Neural cell (in vitro differentiated cells): ENCODE data around the gene SDC4. TPM values are rescaled to one million over a fixed set of nuclear protein-coding genes. Genes with fewer than 3 reads are reported as not detected.

Experiments
- H2AFZ ChIP-seq: fragments of 200-600, 300-800 bp; sonication (generic), shearing (Covaris generic); 2 replicates; pipeline ENCODE4 v1.6.0; 2014; ENCODE audit warnings: low read depth, mild to moderate bottlenecking, antibody characterized with exemption, low read length, moderate library complexity
- H3F3A ChIP-seq: fragments of 200-600 bp; shearing (Covaris generic); 2 replicates; pipeline ENCODE4 v1.6.1; 2016; ENCODE audit warnings: mild to moderate bottlenecking, moderate library complexity, mixed read lengths, antibody characterized with exemption, low read length; ENCODE audit not compliant: insufficient read depth, poor library complexity, severe bottlenecking
- H3K27ac ChIP-seq: fragments of 200-600, 300-800 bp; sonication (generic), shearing (Covaris generic); 2 replicates; pipeline ENCODE4 v1.5.1; 2014; ENCODE audit warnings: mild to moderate bottlenecking, low read length, moderate library complexity
- H3K27me3 ChIP-seq: fragments of 300-800, 200-600 bp; sonication (generic), shearing (Covaris generic); 2 replicates; pipeline ENCODE4 v1.6.0; 2014; ENCODE audit warnings: mild to moderate bottlenecking, low read depth, low read length, moderate library complexity; ENCODE audit not compliant: insufficient read depth
- H3K36me3 ChIP-seq: fragments of 300-800, 200-600 bp; sonication (generic), shearing (Covaris generic); 2 replicates; pipeline ENCODE4 v1.5.1; 2014; ENCODE audit warnings: mild to moderate bottlenecking, antibody characterized with exemption, low read length, moderate library complexity; ENCODE audit not compliant: insufficient read depth
- H3K4me2 ChIP-seq: fragments of 300-800, 200-600 bp; sonication (generic), shearing (Covaris generic); 2 replicates; pipeline ENCODE4 v1.6.0; 2014; ENCODE audit warnings: mild to moderate bottlenecking, low read length
- H3K4me3 ChIP-seq: fragments of 300-800, 200-600 bp; sonication (generic), shearing (Covaris generic); 2 replicates; pipeline ENCODE4 v1.5.1; 2014; ENCODE audit warnings: mild to moderate bottlenecking, low read length, moderate library complexity
- H3K79me2 ChIP-seq: fragments of 200-600 bp; shearing (Covaris generic); replicated peaks from 2 replicates; pipeline ENCODE4 v1.6.0; 2014; ENCODE audit warnings: mild to moderate bottlenecking, low read length, moderate library complexity; ENCODE audit not compliant: insufficient read depth
- H3K9ac ChIP-seq: fragments of 300-800, 200-600 bp; sonication (generic), shearing (Covaris generic); 2 replicates; pipeline ENCODE4 v1.6.1; 2016; ENCODE audit warnings: mild to moderate bottlenecking, low read length, mixed read lengths
- H3K9me2 ChIP-seq: fragments of 200-600 bp; shearing (Covaris generic); 2 replicates; pipeline ENCODE4 v1.6.1; 2016; ENCODE audit warnings: mild to moderate bottlenecking, low read length, mixed read lengths; ENCODE audit not compliant: insufficient read depth
- H3K9me3 ChIP-seq: fragments of 200-600, 300-800 bp; sonication (generic), shearing (Covaris generic); 2 replicates; pipeline ENCODE4 v1.6.1; 2016; ENCODE audit warnings: mild to moderate bottlenecking, mixed run types, low read length, moderate library complexity, mixed read lengths
- H4K20me1 ChIP-seq: fragments of 200-600 bp; shearing (Covaris generic); 2 replicates; pipeline ENCODE4 v1.6.1; 2016; ENCODE audit warnings: mild to moderate bottlenecking, mixed run types; ENCODE audit not compliant: insufficient read depth
- CTCF ChIP-seq: fragments of 450-650 bp; IDR thresholded peaks from 2 replicates; pipeline ENCODE4 v1.5.1; 2014; ENCODE audit warnings: antibody characterized with exemption, mild to moderate bottlenecking, moderate library complexity; ENCODE audit not compliant: poor library complexity, severe bottlenecking
- EP300 ChIP-seq: fragments of 450-650 bp; conservative IDR thresholded peaks from 2 replicates; pipeline ENCODE4 v1.6.1; 2014; ENCODE audit warnings: antibody characterized with exemption, mild to moderate bottlenecking, moderate library complexity; ENCODE audit not compliant: poor library complexity, severe bottlenecking
- EZH2 ChIP-seq: fragments of 200-600, 300-800 bp; shearing (Covaris generic), sonication (generic); IDR thresholded peaks from 2 replicates; pipeline ENCODE4 v1.6.1; 2014; ENCODE audit warnings: antibody characterized with exemption, low read length, borderline replicate concordance, mild to moderate bottlenecking; ENCODE audit not compliant: insufficient read depth, poor library complexity, severe bottlenecking
- MXI1 ChIP-seq: fragments of 450-650 bp; conservative IDR thresholded peaks from 2 replicates; pipeline ENCODE4 v1.6.1; 2014; ENCODE audit warnings: antibody characterized with exemption, mild to moderate bottlenecking; ENCODE audit not compliant: poor library complexity, severe bottlenecking
- POLR2AphosphoS5 ChIP-seq: IDR thresholded peaks from 2 replicates; pipeline ENCODE4 v1.6.1; 2012
- RAD21 ChIP-seq: fragments of 450-650 bp; conservative IDR thresholded peaks from 2 replicates; pipeline ENCODE4 v1.6.1; 2014; ENCODE audit warnings: antibody characterized with exemption, mild to moderate bottlenecking, moderate library complexity
- REST ChIP-seq: IDR thresholded peaks from 2 replicates; pipeline ENCODE4 v1.6.1; 2012; ENCODE audit warnings: borderline replicate concordance
- SMC3 ChIP-seq: fragments of 450-650 bp; conservative IDR thresholded peaks from 2 replicates; pipeline ENCODE4 v1.6.1; 2014; ENCODE audit warnings: antibody characterized with exemption, mild to moderate bottlenecking, moderate library complexity; ENCODE audit not compliant: poor library complexity
- TAF1 ChIP-seq: IDR thresholded peaks from 2 replicates; pipeline ENCODE4 v1.6.1; 2012; ENCODE audit warnings: low read depth
- polyA plus RNA-seq: library from polyadenylated mRNA; depleted of rRNA; stranded (reverse); fragments of >200 nt; gene quantifications from 2 replicates; pipeline ENCODE4 v1.2.3, GENCODE V29; 2014

Gene SDC4
- polyA plus RNA-seq, 1 donor from 2014 or later, result not detected

- Histone ChIP-seq H3K4me3 (no peak overlapping the region), H3K9ac (no peak overlapping the region), H3F3A (no peaks in the 10 kb centered on the region), H2AFZ (no peak overlapping the region), H3K9me3 (no peaks in the 10 kb centered on the region), H3K9me2 (no peaks in the 10 kb centered on the region), H3K79me2 (no peaks in the 10 kb centered on the region), H3K27ac (no peak overlapping the region), H3K27me3 (no peaks in the 10 kb centered on the region), H4K20me1 (no peaks in the 10 kb centered on the region), H3K36me3 (no peaks in the 10 kb centered on the region), H3K4me2 (no peak overlapping the region)
- no peak for TF ChIP-seq EZH2
- TF ChIP-seq EP300, result no peak
- no peak for TF ChIP-seq RAD21
- no peak for TF ChIP-seq POLR2AphosphoS5
- TF ChIP-seq REST, result no peak
- no peak for TF ChIP-seq MXI1
- no peak for TF ChIP-seq CTCF
- no peak for TF ChIP-seq TAF1
- TF ChIP-seq SMC3, result no peak
Observed at GRCh38 chr20:45329497-45330319, 18.5 kb downstream of the SDC4 start.

- H3K36me3 ChIP-seq, result no peaks in the 10 kb centered on the region
- no peaks in the 10 kb centered on the region for H3K9me2 ChIP-seq
- H3F3A ChIP-seq, result no peaks in the 10 kb centered on the region
- H3K9ac ChIP-seq, result no peak overlapping the region
- no peak overlapping the region for H3K4me3 ChIP-seq
- H3K4me2 ChIP-seq, result no peak overlapping the region
- no peaks in the 10 kb centered on the region for H4K20me1 ChIP-seq
- no peak for TF ChIP-seq POLR2AphosphoS5
- TF ChIP-seq TAF1, result no peak
- no peak for TF ChIP-seq CTCF
- no peak for TF ChIP-seq RAD21
- no peak for TF ChIP-seq MXI1
- TF ChIP-seq SMC3, result no peak
- no peak for TF ChIP-seq EZH2
- no peak for TF ChIP-seq REST
- TF ChIP-seq EP300, result no peak
- no peaks in the 10 kb centered on the region for H3K79me2 ChIP-seq
- H3K27ac ChIP-seq, result no peak overlapping the region
- no peak overlapping the region for H2AFZ ChIP-seq
- H3K27me3 ChIP-seq, result no peaks in the 10 kb centered on the region
- no peaks in the 10 kb centered on the region for H3K9me3 ChIP-seq
Observed at GRCh38 chr20:45328451-45328850, 19.8 kb downstream of the SDC4 start.
